GM19468 (cell line): Measurements from ENCODE around the gene TGM3.
"Not testable (repeated sequence)": the region's sequence is repeated elsewhere in the genome, so short reads cannot be mapped to it uniquely, and the experiment has no call there.

Experiments used
- ATAC-seq: cut with Tn5 transposase; IDR thresholded peaks from one replicate; pipeline ENCODE4 v1.9.1; 2021; ENCODE audit warnings: mild to moderate bottlenecking, moderate library complexity, moderate number of reproducible peaks; ENCODE audit not compliant: unreplicated experiment; ENCODE audit errors: extremely low read depth

TGM3 gene, protein sequence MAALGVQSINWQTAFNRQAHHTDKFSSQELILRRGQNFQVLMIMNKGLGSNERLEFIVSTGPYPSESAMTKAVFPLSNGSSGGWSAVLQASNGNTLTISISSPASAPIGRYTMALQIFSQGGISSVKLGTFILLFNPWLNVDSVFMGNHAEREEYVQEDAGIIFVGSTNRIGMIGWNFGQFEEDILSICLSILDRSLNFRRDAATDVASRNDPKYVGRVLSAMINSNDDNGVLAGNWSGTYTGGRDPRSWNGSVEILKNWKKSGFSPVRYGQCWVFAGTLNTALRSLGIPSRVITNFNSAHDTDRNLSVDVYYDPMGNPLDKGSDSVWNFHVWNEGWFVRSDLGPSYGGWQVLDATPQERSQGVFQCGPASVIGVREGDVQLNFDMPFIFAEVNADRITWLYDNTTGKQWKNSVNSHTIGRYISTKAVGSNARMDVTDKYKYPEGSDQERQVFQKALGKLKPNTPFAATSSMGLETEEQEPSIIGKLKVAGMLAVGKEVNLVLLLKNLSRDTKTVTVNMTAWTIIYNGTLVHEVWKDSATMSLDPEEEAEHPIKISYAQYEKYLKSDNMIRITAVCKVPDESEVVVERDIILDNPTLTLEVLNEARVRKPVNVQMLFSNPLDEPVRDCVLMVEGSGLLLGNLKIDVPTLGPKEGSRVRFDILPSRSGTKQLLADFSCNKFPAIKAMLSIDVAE

DNA sequence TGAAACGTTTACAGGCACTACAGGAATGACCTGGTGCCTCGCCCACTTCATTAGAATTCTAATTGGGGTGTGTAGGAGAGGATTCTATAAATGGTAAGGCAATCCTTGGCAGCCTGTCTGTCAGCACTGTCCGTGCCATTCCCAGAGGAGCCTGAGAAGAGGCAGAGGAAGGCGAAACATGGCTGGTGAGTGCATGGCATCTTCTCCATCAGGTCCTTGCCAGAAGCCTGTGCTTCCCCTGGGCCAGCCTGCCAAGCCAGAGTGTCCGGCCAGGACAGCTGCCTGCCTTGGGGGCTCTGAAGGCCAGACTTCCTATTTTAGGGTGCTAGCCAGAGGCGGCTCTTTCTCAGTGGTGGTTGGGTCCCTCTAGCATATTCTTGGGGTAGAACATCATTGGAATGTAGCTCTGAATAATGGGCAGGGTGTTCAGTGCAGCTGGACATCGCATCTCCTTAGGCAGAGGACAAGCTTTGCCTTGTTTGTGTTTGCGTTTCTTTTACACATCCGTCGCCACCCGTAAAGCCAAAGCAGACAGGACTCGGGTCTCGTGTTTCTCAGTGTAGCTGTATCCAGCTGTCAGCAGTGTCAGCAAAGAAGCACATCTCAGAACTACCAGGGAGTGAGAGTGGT is at the start of gene TGM3:
Gene TGM3 (plus strand): TSS at position 116 of the 630 bp plus-strand sequence. CDS start 63 bp downstream, at position 179.
- no peak for ATAC-seq

DNA sequence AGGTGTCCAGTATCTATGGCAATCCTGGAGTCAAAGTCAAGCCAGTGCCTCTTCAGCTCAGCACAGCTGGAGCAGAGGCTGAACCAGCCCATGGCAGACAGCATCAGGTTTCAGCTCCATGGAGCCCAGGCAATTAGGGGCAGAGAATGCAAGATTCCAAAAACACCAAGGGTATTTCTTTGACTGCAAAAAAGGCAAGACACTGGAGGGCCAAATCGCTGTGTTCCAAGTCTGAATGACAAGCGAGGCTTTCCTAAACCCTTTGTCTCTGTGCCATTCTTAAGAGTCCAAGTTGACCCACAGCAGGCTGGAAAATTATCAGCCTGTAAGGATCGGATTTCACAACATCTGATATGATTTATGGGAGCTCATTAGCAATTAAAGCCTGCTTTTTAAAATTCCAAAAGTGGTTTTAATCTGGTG is 49.7 kb upstream of the TGM3 start:
- no peak for ATAC-seq

DNA sequence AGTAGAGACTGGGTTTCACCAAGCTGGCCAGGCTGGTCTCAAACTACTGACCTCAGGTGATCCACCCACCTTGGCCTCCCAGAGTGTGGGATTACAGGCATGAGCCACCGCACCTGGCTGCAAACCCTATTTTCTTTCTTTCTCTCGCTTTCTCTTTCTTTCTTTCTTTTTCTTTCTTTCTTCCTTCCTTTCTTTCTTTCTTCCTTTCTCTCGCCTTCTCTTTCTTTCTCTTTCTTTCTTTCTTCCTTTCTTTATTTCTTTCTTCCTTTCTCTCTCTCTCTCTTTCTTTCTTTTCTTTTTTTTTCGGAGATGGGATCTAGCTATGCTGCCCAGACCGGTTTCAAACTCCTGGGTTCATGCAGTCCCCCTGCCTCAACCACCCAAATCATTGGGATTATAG is 47.0 kb upstream of the TGM3 start:
- no peak for ATAC-seq

DNA sequence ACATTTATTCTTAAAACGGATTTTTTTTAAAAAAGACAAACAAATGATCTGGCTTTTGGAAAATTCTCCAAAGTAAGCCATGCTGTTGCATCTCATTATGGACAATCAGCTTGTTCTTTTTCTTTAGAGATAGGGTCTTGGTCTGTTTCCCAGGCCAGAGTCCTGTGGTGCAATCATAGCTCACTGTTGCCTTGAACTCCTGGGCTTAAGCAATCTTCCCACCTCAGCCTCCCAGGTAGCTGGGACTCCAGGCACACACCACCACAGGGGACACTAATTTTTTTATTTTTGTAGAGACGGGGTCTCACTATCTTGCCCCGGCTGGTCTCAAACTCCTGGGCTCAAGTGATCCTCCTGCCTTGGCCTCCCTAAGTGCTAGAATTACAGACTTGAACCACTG is 45.9 kb upstream of the TGM3 start:
- ATAC-seq: no peak

DNA sequence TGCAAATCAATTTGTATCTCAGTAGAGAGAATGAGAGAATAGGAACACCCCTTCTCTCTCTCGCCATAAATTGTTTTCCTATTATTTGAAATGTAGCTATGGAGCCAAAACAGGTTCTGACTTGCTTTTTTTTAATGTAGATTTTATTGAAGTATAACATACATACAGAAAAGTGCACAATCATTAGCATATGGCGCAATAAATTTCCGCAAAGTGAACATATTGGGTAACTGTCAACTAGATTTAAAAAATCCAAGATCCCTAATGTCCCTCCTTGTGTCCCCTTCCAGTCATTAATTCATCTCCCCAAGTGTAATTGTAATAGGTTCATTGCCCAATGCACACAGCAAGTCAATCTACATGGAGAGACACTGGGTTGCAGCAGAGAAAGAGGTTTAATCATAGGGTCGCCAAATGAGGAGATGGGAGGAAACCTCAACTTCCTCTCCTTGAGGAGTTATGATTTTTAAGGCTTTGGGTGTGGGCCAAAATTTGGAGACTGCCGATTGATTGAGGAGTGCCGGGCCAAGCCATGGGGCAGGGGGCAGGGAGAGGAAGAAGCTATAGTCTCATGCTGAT is 43.3 kb upstream of the TGM3 start:
- no peak for ATAC-seq

DNA sequence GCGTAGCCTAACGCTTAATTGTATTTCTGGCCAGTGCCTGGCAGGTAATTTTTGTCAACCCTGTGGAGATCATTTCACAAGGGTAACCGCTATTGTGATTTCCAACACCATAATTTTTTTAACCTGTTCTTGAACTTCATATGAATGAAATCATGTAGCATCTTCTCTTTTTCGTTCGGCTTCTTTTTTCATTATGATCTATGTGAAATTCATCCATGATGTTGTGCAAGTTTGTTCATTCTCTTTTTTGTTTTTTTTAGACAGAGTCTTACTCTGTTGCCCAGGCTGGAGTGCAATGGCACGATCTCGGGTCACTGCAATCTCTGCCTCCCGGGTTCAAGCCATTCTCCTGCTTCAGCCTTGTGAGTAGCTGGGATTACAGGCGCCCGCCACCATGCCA is 42.5 kb upstream of the TGM3 start:
- ATAC-seq: no peak

DNA sequence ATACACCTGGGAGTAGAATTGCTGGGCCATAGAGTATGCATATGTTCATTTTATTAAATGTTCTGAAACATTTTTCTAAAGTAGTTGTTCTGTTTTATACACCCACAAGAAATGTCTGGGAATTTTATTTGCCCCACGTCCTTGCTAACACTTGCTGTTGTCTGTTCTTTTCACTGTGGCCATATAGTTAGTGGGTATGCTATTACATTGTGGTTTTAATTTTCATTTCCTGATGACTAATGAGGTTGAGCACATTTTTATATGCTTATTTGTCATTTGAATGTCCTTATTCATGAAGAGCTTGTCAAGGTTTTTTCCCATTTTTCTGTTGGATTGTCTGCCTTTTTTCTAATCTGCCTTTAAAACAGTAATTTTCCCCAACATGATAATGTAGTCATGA is 41.5 kb upstream of the TGM3 start:
- ATAC-seq: no peak

DNA sequence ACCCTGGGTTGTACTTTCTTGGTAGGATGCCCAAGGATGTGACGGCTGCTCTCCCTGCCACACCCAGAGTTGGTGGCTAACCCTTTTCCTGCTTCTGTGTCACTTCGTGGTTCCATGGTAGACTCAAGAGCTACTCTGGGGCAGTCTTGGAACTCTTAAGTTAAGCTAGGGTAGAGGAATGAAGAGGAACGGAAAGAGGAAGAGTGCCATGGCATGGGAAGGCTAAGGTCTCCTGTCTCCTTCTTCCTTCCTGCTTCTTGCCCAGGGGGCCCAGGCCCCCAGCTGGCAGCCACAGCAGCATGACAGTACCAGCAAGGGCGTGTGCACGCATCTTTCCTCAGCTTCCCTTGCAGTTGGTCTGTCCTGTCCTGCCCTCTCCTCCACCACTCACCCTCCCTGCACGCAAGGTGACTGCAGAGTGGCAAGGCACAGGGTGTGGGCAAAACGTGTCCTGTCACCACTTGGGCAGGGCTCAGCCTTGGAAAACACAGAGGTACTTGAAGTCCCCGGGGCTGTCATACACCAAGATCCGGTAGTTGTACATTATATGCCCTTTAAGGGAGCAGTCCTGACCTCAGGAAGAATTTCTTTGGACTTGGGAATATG is 39.8 kb upstream of the TGM3 start:
- ATAC-seq: no peak

DNA sequence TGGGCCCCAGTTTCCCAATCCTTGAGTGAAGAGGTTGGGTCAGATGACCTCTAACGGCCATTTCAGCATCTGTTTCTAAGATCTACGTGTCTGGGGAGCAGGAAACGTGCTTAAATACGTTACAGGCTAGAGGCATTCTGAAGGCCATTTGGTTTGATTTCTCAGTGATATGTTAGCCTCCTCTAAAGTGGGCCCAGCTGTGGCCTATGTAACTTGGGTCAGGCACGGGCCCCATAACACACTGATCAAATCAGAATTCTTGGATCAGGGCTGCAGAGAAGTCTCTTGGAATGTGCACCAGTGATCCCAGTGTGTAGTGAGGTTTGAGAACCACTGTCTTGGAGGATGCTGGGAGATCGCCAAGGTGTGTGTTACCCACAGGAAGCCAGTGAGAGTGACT is 36.1 kb upstream of the TGM3 start:
- no peak for ATAC-seq

DNA sequence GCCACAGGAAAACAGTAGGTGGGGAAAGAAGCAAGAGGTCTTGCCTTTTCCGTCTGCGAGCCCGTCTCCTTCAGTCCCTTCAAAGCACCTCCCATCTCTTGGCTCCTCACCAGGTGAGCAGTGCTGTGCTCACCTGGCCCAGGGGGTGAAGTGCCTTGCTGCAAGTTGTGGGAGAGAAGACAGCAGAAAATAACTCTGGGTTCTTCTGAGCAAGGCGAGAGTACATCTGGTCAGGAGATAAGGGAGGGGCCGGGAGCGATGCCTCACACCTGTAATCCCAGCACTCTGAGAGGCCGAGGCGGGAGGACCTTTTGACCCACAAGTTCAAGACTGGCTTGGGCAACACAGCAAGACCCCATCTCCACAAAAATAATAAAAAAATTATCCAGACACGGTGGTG is 35.6 kb upstream of the TGM3 start:
- ATAC-seq: no peak

DNA sequence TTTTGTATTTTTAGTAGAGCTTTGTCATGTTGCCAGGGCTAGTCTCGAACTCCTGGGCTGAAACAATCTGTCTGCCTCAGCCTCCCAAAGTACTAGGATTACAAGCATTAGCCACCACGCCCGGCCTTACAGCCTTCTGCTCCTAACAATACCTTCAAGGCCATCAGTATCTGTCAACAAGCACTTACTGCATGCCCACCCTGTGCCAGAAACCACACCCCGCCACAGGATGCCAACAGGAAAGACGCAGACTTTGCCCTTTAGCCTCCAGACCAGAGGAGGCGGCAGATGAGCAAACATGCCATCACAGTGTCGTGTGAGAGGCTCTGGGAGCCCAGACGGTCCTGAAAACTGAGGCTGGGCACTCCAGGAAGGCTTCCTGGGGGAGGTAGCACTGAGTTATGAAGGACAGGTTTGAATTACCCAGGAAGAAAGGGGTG is 34.7 kb upstream of the TGM3 start:
- no peak for ATAC-seq

DNA sequence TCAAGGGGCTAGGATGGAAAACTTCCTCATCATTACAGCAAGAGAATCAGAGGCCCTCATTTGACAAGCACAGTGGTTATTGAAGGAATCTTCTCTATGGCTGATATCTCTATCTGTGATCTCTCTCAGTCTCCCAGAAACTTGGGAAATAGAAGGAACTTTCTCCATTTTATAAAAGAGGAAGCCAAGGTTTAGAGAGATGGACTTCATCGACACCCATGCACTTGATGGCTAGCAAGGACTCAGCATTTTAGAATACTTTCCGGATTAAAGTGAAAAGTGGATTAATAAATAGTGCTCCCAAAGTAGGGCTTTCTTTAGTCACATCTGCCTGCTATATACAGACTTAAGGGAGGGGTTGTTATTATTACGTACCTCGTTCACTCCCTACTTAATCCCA is 34.2 kb upstream of the TGM3 start:
- ATAC-seq: no peak

DNA sequence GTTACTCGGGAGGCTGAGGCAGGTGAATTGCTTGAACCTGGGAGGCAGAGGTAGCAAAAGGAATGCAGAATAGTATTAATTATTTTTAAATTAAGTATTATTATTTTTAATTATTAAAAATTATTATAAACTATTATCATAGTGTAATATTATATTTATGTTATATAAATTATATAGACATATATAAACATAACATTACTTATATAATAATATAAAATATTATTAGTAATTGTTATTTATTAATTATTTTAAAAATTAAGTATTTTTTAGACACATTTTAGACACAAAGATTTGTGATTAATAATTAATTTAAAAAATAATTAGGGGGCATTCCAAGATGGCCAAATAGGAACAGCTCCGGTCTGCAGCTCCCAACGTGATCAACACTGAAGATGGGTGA is 31.7 kb upstream of the TGM3 start:
- ATAC-seq: no peak

DNA sequence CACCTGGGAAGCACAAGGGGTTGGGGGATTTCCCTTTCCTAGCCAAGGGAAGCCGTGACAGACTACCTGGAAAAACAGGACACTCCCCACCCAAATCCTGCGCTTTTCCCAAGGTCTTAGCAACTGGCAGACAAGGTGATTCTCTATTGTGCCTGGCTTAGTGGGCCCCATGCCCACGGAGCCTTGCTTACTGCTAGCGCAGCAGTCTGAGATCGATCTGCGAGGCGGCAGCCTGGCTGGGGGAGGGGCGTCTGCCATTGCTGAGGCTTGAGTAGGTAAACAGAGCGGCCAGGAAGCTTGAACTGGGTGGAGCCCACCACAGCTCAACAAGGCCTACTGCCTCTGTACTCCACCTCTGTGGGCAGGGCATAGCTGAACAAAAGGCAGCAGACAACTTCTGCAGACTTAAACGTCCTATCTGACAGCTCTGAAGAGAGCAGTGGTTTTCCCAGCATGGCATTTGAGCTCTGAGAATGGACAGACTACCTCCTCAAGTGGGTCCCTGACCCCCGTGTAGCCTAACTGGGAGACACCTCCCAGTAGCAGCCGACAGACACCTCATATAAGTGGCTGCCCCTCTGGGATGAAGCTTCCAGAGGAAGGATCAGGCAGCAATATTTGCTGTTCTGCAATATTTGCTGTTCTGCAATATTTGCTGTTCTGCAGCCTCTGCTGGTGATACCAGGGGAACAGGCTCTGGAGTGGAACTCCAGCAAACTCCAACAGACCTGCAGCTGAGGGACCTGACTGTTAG is 31.0 kb upstream of the TGM3 start:
- not testable (repeated sequence) for ATAC-seq

DNA sequence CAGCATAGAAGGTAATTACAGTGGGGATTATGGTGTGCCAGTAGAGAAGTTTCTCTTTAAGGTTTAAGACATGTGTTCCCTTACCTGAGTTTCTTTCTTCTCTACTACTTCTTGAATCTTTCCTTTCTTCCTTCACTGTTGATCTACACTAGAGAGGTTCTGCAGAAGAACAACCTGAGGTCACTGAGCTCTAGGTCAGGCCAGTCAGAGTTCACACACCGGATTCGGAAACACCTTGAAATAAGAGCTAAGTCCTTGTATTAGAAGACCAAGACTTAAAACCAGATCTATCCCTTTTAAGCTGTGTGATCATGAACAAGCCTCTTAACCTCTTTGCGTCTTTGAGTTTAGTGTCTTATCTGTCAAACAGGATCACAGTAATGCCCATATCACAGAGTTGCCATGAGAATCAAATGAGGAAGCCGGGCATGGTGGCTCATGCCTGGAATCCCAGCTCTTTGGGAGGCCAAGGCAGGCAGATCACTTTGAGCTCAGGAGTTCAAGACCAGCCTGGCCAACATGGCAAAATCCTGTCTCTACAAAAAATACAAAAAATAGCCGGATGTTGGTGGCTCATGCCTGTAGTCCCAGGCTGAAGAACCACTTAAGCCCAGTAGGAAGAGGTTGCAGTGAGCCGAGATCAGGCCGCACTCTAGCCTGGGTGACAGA is 22.0 kb upstream of the TGM3 start:
- ATAC-seq: no peak

DNA sequence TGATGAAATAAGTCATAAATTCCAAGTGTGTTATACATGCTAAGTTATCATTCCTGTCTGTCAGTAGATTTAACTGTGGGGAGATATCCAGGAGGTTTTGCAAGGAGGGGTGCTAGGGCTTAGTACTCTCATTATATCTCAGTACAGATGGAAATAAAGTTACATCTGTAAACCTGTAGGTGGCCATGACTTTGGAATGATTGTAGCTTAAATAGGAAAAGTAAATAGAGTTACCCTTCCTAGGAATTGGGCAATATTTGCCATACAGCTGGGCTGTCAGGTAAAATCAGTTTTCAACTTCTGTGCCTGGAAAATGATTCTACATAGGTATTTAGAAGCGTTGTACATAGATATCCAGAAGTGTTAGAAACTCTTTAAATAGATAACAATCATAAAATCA is 19.8 kb upstream of the TGM3 start:
- no peak for ATAC-seq

DNA sequence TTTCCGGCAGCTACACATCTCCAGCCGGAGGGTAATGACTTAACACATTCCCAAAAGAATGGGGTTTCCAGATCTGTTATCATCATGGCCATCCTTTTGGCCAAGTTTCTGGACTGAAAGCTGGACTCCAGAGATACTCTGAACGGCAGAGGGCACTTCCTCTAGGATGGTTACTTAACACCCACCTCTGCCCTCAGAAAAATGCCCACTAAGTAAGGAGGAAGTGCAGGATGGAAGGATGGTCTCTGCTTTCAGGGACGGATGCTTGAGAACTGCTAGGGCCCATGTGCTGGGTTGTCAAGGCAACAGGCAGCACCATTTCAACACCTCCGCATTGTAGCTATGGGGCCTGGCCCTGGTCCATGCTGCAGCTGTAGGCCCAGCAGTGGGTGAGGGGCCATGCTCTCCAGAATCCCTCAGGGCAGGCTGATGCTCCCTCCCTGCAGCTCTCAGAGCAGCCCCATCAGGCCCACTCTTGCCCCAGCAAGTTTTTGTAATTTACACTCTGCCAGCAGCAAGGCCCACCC is 16.5 kb upstream of the TGM3 start:
- ATAC-seq: no peak

DNA sequence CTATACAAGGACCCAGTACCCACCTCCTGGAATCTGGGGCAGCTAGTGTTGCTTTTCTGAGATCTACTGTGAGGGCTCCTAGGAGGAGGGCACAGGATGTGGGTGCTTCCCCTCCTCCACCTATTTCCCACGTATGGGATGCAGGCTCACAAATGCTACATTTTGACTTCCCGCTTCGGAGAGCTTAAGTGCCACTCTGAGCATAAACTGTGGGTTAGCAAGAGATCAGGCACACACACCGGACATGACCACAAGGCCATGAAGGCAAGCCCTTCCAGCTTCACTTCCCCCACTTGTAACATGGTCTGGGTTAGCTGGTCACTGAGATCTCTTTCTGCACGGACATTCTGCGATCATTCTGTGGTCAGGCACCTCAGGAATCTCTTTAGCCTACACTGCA is 15.7 kb upstream of the TGM3 start:
- ATAC-seq: no peak

DNA sequence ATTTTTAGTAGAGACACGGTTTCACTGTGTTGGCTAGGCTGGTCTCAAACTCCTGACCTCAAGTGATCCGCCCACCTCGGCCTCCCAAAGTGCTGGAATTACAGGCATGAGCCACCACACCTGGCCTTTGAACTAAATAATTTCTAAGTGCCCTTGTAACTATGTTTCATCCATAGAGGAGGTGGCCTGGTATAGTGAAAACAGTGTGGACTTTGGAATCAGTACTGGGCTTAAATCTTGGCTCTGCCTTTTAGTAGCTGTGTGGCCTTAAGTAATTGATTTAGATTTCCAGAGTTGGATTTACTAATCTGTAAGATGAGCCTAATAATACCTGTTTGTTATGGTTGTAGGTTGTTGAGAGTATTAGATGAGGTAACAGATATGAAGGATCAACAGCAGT is 14.2 kb upstream of the TGM3 start:
- ATAC-seq: no peak
